LNCaP clone FGC (cell line): ENCODE data around the gene SARDH.

ENCODE experiments used
- DNase-seq: peaks from one replicate; pipeline ENCODE4 v3.0.0-alpha.2; 2011; ENCODE audit warnings: low read depth
- H3K4me3 ChIP-seq: 2 replicates; pipeline ENCODE4 v1.5.1; 2011; ENCODE audit warnings: mild to moderate bottlenecking, low read depth, low read length, control low read depth
- CTCF ChIP-seq: IDR thresholded peaks from 2 replicates; pipeline ENCODE4 v1.5.1; 2012; ENCODE audit warnings: mild to moderate bottlenecking; ENCODE audit not compliant: control insufficient read depth, insufficient read depth; ENCODE audit errors: extremely low read depth

SARDH gene

DNA sequence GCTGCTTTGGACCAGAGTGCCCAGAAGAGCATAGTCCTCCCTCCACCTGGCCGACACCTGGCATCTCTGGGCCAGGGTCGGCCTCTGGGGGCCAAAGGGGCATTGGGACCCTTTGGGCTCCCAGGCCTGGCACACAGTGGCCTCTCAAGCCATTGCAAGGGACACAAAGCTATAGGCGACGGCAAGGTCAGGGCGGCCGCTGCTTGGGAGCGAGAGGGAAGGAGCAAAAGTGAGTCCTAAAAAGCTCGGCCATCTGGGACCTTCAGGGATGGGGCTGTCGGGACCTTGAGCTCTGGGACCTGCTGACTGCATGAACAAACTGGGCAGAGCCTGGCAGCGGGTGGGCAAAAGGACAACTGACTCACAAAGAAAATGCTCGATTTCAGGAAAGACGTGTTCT, 88.1 kb downstream of the SARDH start:
- DNase-seq, result no peak
- no peak overlapping the region for H3K4me3 ChIP-seq
- no peak for TF ChIP-seq CTCF

GRCh38 chr9:133649194-133649593, 89.0 kb downstream of the SARDH start:
- no peak overlapping the region for H3K4me3 ChIP-seq
- no peak for TF ChIP-seq CTCF
- DNase-seq, result no peak

DNA sequence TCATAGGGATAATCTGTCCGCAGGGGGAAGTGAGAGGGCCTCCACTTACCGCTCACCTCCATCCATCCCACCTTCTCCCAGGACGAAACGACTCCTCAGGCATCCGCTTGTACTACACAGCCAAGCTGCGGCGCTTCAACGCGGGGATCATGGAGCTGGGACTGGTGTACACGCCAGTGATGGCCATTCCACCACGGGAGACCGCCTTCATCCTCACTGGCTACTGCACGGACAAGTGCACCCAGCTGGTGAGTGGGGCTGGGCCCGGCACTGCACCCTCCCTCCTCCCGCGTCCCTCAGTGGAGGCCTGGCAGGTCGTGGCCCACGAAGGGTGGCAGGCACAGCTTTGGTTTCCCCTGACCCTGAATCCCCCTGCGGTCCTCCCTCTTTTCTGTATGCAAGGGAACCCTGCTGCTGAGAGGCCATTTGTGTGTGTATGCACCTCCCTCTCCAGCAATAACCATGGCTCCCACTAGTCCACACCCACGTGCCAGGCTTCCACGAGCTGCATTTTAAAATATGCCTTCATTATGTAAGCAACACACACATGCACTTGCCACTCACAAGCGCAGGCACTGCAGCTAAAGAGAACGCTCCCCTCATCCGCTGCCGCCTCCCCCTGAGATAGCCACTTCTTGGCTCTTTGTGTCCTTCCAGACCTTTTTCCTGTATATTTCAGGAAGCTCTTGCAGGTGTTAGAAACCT, 90.2 kb downstream of the SARDH start:
- no peak for TF ChIP-seq CTCF
- no peak for DNase-seq
- no peak overlapping the region for H3K4me3 ChIP-seq

GRCh38 chr9:133647148-133647547, 91.0 kb downstream of the SARDH start:
- no peak for DNase-seq
- TF ChIP-seq CTCF, result no peak
- H3K4me3 ChIP-seq, result no peak overlapping the region

DNA sequence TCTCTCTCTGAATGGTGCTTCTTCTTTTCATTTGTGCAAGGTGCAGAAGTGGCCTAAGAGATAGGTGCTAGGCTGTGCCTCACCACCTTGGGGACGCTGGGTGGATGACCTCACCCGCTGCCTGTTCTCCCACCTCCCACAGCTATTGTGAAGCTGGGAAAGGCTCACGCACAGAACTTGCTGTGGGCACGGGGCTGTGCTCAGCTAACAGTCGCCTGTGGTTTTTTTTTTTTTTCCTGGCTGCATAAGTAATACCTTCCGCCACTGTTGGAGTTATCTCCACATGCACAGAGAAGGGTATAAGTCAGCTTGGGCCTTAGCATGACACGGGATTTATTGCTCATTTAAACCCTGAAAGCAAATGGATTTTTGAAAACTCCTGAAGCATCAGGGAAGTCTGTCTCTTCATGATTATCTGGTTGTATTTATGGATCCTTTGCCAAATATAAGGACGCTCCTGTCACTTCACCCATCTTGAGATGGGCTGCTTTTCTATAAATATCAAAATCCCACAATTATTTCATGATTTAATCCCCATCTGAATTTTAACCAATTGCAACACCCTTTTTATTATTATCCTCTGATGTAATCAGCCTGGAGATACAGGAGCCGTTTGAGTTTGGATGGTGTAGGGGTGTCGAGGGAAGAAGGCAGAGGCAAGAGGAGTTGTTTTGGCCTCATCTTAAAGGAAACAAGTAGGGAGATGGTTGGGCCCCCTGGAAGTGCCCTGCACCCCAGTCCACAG, 93.0 kb downstream of the SARDH start:
- H3K4me3 ChIP-seq, result no peak overlapping the region
- no peak for TF ChIP-seq CTCF
- no peak for DNase-seq

DNA sequence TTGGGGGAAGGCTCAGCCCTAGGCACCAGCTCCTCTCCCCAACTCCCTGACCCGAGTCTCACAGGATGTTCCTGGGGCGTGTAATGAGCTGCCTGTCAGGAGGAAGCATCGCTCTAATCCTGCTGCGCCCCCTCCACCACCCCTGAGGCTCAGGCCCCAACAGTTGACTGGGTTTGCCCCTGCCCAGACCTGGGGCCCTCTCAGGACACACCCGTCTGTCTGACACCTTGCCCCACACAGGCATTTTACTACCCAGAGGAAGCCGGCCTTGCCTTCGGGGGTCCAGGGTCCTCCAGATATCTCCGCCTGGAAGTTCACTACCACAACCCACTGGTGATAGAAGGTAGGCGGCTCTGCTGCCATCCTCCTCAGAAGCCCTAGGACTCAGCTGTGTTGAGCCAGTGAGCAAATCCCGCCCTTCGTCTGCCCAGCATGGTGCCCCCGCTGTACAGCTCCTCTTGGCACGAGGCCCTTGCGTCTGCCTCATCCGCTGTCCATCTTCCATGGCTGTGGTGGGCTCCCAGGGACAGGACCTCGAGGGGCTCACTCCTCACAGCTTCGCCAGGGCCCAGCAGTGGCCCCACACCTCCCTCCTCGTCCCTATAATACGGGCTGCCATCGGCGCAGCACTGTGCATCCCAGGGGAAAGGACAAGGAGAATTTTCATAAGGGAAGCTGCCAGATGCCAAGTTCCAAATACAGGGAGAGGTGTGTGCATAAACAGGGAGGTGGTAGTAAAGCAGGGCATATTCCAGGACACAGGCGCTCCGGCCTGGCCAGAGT, 94.0 kb downstream of the SARDH start:
- H3K4me3 ChIP-seq, result no peak overlapping the region
- no peak for TF ChIP-seq CTCF
- DNase-seq, result no peak
